Measurements from ENCODE around the gene FAM117A. TPM values are rescaled to one million over a fixed set of nuclear protein-coding genes. Genes with fewer than 3 reads are reported as not detected.

The FAM117A gene
- total and polyA plus RNA-seq, 12 donors = 4.0 to 14.0 (median 10.1) TPM

DNA sequence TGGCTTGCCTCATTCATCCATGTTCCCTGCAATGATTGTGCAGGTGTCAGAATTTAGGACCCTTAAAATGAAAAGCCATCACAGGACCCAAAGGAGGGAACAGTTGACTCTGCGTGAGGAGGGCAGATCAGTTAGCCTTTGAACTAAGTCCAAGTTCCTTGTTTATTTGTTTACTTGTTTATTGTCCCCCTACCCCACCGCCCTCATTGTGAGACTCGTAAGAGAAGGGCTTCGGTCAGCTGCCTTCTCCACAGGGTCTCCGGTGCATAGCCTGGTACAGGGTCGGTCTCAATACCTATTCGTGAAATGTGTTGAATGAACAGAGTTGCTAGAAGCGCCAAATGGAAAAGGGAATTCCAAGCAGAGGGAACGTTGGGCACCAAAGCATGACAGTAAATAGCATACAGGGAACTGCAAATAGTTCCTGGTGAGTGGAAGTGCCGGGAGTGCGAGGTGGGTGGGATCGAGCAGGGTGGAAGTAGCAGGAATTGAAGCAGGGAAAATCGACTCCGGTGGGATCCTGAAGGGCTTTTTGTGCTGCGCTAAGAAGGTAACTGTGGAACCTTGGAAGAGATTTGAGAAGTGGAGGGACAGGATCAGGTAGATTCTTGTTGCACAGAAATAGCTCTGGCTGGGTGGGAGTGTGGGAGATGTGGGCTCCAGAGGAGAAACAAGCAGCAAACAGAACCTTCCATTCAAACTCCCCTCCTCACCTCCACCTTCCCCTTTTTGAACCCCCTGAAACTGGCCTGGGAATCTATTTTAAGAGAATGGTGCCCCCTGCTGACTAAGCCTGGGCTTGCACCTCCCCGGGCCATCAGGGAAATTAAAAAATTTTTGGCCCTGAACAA, 68.9 kb downstream of the FAM117A start:
- H3K4me3 ChIP-seq = no peak overlapping the region
- no peaks in the 10 kb centered on the region for H3K9me3 ChIP-seq
- no peaks in the 10 kb centered on the region for H3K27me3 ChIP-seq
- no peak overlapping the region for H3K27ac ChIP-seq
- TF ChIP-seq, protein P1, sequence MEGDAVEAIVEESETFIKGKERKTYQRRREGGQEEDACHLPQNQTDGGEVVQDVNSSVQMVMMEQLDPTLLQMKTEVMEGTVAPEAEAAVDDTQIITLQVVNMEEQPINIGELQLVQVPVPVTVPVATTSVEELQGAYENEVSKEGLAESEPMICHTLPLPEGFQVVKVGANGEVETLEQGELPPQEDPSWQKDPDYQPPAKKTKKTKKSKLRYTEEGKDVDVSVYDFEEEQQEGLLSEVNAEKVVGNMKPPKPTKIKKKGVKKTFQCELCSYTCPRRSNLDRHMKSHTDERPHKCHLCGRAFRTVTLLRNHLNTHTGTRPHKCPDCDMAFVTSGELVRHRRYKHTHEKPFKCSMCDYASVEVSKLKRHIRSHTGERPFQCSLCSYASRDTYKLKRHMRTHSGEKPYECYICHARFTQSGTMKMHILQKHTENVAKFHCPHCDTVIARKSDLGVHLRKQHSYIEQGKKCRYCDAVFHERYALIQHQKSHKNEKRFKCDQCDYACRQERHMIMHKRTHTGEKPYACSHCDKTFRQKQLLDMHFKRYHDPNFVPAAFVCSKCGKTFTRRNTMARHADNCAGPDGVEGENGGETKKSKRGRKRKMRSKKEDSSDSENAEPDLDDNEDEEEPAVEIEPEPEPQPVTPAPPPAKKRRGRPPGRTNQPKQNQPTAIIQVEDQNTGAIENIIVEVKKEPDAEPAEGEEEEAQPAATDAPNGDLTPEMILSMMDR (IDR thresholded peaks at IDR 0.05) = peak; percentile 86 to 97 (median 93)
- ATAC-seq (peak in 1 of 8 donors; percentile 33), DNase-seq (peak; percentile 54)
- 28 to 35% methylated on average over 16 of the region's 16 CpGs for WGBS, 2 donors
- peaks cover 0 to 12% (median 0%) of the 10 kb centered on the region in 9 donors for H3K36me3 ChIP-seq
- intact Hi-C loops (cut with DNase I) = loop anchor here (1.0 to 5.0 kb wide), 5 partner anchors 78 to 127 kb away; no protein-coding TSS in a partner anchor
- H3K4me1 ChIP-seq = peaks cover 5 to 62% (median 25%) of the 10 kb centered on the region in 9 donors

DNA sequence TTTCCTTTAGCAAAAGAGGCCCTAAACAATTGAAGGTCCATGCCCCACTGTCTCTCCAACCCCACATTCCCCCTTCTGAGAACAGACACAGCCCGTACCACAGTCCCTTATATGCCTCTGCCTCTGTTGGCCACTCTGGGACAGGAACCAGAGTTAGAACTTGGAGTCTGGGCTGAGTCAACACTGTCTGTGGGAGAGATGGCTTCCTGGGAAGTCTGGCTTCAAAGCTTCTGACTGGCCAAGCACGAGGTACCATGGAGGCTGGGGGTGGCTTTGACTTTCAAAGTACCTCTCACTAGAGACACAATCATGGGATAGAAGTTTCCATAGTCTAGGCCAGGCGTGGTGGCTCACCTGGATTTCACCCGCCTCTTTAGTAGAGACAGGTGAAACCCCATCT, 71.2 kb downstream of the FAM117A start:
- no peak overlapping the region for H3K4me3 ChIP-seq
- peaks cover 5 to 64% (median 37%) of the 10 kb centered on the region in 9 donors for H3K4me1 ChIP-seq
- intact Hi-C loops (cut with DNase I) = loop anchor here in 2 of 10 donors (5.0 kb wide), 1 partner anchor 75 kb away; no protein-coding TSS in a partner anchor
- DNase-seq = no peak
- no peaks in the 10 kb centered on the region for H3K9me3 ChIP-seq
- no peaks in the 10 kb centered on the region for H3K27me3 ChIP-seq
- TF ChIP-seq, protein P1 (IDR thresholded peaks at IDR 0.05) = no peak
- no peak for ATAC-seq
- no peaks in the 10 kb centered on the region for H3K36me3 ChIP-seq
- H3K27ac ChIP-seq = peak overlapping the region in 7 of 10 donors; percentile 73 to 94 (median 90)
- WGBS, 2 donors = 89 to 93% methylated on average over 4 of the region's 4 CpGs

DNA sequence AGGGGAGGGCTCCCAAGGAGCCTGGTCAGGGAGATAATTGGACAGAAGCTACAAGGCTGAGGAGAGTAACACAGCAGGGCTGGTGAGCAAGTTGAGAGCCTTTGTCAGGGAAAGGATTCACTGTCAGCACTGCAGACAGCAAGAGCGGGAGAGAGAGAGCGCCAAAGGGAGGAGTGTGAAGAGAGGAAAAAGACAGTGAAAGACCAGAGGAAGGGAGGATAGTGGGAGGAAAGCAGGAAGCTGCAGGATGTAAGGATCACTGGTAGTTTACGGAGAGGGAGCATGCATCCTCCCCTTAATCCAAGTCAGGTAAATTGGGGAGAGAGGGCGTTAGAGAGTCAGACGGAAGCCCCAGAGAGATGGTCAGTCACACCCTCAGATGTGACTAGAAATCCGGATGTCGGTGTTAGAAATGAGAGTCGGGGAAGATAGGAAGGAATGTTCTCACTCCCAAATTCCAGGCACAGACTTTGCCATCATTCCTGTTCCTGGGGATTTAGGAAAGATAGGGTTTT, 72.2 kb downstream of the FAM117A start:
- intact Hi-C loops (cut with DNase I) = loop anchor here in 2 of 10 donors (5.0 kb wide), 1 partner anchor 74 kb away; no protein-coding TSS in a partner anchor
- WGBS, 2 donors = 20 to 28% methylated on average over 8 of the region's 8 CpGs
- H3K27ac ChIP-seq = peak overlapping the region; percentile 57 to 94 (median 90)
- peak; percentile 8 to 45 (median 26) for ATAC-seq
- H3K36me3 ChIP-seq = no peaks in the 10 kb centered on the region
- H3K4me1 ChIP-seq = peaks cover 5 to 73% (median 40%) of the 10 kb centered on the region in 9 donors
- H3K4me3 ChIP-seq = no peak overlapping the region
- no peaks in the 10 kb centered on the region for H3K9me3 ChIP-seq
- no peaks in the 10 kb centered on the region for H3K27me3 ChIP-seq
- DNase-seq = no peak
- TF ChIP-seq, protein P1 (IDR thresholded peaks at IDR 0.05) = no peak

DNA sequence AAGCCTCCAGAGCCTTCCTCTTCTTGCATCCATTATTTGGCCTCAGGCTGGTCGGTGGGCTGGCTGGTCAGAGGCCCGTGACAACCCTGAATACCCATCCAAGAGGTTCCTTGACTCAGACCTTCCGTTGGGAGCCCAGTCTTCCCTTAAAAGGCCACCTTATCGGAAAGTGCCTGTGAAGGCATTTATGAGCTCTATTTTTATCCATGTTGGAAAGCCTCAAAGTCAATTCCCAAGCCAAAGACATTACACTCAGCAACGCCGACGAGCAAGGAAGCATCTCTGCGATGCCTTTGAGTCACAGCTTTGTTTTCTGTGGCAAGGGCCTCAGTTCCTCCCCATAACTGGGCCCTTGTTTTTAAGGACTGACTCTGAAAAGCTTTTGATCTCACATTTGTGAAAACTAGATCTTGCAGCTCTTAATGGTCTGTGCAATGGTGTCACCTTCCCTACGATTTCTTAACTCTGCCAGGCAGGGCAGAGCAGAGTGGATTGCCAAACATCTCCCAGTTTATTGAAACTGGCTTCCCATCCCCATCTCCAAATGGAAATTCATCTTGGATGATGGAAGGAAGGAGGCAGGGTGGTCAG, 72.8 kb downstream of the FAM117A start:
- H3K9me3 ChIP-seq = no peaks in the 10 kb centered on the region
- no peaks in the 10 kb centered on the region for H3K36me3 ChIP-seq
- no peaks in the 10 kb centered on the region for H3K27me3 ChIP-seq
- H3K27ac ChIP-seq = peak overlapping the region; percentile 57 to 94 (median 90)
- TF ChIP-seq, protein P1 (IDR thresholded peaks at IDR 0.05) = no peak
- intact Hi-C loops (cut with DNase I) = loop anchor here in 2 of 10 donors (5.0 kb wide), 1 partner anchor 74 kb away; no protein-coding TSS in a partner anchor
- DNase-seq = peak in 1 of 2 donors; percentile 74
- WGBS, 2 donors = 33 to 40% methylated on average over 9 of the region's 9 CpGs
- H3K4me1 ChIP-seq = peaks cover 5 to 68% (median 40%) of the 10 kb centered on the region in 9 donors
- peak overlapping the region in 1 of 10 donors; percentile 10 for H3K4me3 ChIP-seq
- ATAC-seq = peak; percentile 52 to 90 (median 82)

Measured in heart right ventricle (tissue), 16 donors.